ENCODE results near the gene CD74. TPM values are rescaled to one million over a fixed set of nuclear protein-coding genes. Genes with fewer than 3 reads are reported as not detected.
"Not testable (repeated sequence)": the region's sequence is repeated elsewhere in the genome, so short reads cannot be mapped to it uniquely, and the experiment has no call there.

CD74 gene
- 28.0 and 54.1 TPM in 2 replicates for polyA plus RNA-seq (2014; cell fraction: cytosol; rRNA removed)
- 6.8 and 10.0 TPM in 2 replicates for polyA plus RNA-seq (2014; cell fraction: nucleus; rRNA removed)

DNA sequence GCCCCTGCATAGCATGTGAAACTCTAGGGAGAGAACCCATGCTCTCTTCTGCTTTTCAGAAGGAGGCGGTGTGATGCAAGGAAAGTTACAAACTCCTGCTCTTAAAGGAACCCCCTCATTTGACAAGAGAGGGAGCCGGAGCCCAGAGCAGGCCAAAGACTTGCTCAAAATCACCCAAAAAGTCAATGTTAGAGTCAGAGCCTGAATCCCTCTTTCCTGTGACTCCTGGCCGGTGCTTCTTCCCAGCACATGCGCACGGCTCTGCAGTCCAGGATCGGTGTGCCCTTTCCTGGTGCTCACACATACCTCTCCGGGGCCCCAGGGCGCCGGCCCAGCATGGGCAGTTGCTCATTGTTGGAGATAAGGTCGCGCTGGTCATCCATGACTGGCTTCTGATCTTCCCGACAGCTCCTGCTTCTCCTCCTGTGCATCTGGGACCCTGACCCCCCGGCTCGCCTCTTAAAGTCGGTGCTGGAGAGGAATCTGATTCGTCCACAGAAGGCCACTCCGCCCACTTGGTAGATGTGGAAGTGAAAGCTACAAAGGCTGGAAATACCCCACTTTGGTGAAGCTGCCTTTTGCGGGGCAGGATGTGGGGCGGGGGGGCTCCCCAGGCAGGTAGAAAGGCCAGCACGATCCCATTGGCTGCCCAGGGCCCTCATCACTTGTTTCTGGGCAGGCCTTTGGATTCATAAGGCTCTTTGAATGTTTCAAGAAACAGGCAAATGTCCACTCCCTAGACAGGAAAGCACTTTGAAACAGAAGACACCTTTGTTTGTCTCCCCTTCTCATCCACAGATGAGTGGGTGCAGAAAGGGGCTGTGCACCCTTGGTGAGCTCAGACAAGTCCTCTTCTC lies at the start of gene CD74:
Gene CD74, minus strand, starts transcription at position 592 of the 857 bp plus-strand sequence. Its CDS starts 161 bp downstream, at position 431.
- peak; percentile 84 for DNase-seq (ENCODE audit: low spot score)

DNA sequence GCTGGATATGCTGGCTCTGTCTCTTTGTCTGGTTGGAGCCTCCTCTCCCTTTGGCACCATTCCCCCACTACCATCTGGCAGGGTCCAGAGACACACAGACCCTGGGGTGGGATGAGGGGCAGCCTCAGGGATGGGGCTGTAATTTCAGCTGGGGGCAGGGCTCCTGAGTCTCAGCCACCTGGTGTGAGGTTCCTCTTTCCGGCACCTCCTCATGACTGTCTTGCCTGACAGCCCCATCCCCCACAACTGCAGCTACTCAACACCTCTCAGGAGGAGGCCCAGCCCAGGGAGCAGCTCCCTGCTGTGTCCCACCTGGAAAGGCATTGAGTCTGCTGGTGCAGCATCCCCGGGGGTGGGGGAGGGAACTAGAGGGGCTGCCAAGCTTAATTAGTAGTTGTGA lies 48.5 kb upstream of the CD74 start:
- DNase-seq (ENCODE audit: low spot score): no peak

- DNase-seq (ENCODE audit: low spot score): no peak
These were observed 48.1 kb upstream of the CD74 start for GRCh38 chr5:150460781-150461180.

DNA sequence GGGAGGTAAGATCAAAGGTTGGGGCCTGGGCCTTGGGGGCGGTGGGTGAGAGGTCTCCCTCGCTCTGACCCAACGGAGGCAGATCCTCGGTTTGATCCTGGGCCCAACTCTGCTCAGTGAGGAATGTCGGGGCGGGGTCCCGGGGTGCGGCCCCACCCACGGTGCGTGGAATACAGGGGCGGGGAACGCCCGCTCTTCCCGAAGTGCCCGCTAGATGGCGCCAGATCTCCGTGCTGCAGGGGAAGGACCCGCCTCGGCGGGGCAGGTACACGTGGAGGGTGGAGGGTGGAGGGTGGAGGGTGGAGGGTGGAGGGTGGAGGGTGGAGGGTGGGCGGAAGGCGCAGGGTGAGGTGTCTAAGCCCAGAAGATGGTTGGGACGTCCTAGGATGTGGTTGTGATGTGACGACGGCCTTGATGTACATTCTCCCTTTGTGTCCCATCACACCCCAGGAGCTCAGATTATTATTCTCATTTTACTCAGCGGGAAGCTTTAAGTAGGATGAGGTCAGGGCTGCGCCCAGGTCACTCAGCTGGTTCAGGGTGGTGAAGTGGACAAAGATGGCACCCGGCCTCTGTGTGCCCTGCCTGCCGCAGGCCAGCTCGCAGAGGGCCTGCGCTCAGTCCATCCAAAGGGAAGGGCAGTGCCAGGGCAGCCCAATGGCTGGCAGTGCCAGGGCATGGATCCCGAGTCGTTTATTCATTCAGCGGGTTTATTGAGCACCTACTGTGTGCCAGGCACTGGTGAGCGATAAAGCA lies 46.3 kb upstream of the CD74 start:
- peak; percentile 70 for DNase-seq (ENCODE audit: low spot score)

GRCh38 chr5:150457562-150458240 lies 45.0 kb upstream of the CD74 start:
- DNase-seq (ENCODE audit: low spot score): no peak

DNA sequence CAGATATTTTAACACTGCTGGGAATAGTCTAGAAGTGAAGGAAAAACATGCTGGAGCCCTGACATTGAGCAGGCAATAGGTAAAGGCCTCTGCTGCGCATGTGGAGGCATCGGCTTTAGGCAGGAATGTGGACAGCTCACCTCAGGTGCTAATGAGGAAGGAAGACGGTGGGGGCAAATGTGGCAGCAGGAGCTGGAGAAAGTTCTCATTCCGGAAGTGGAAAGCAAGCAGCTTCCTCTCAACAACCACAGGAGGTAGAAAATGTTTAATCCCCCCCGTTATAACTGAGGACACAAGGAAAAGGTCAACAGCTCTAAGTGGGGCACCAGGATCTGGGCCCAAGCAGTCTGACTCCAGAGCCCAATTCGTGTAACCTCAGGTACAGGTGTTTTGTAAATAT lies 44.4 kb upstream of the CD74 start:
- no peak for DNase-seq (ENCODE audit: low spot score)

DNA sequence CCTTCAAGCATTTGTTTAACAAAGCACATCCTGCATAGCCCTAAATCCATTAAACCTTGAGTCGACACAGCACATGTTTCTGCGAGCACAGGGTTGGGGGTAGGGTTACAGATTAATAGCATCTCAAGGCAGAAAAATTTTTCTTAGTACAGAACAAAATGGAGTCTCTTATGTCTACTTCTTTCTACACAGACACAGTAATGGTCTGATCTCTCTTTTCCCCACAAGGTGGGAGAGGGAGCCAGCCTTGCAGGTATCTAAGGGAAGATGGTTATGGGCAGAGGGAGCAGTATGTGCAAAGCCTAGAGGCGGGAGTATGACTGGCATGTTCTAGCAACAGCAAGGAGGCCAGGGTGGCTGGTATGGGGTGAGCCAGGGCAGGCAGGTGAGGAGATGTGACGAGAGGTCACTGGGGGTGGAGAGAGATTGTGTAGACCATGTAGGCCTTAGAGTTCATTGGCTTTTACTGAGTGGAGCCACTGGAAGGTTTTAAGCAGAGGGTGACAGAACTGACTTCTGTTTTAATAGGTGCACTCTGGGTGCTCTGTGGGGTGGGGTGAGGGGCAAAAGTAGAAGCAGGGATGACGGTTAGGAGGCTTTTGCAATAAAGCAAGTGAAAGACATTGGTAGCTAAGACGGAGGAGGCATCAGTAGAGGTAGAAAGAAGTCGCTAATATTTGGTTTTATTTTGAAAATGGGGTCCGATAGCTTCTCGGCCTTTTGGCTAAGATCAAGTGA lies 42.0 kb upstream of the CD74 start:
- no peak for DNase-seq (ENCODE audit: low spot score)

DNA sequence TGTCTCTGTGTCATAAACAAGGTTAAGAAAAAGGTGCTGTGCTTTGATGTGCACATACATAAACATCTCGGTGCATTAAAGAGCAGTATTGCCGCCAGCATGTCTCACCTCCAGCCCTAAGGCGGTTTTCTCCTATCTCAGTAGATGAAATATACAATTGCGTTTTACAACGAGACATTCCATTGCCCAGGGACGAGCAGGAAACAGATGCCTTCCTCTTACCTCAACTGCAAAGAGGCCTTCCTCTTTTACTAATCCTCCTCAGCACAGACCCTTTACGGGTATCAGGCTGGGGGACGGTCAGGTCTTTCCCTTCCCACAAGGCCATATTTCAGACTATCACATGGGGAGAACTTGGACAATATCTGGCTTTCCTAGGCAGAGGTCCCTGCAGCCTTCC lies 41.3 kb upstream of the CD74 start:
- DNase-seq (ENCODE audit: low spot score): not testable (repeated sequence)

DNA sequence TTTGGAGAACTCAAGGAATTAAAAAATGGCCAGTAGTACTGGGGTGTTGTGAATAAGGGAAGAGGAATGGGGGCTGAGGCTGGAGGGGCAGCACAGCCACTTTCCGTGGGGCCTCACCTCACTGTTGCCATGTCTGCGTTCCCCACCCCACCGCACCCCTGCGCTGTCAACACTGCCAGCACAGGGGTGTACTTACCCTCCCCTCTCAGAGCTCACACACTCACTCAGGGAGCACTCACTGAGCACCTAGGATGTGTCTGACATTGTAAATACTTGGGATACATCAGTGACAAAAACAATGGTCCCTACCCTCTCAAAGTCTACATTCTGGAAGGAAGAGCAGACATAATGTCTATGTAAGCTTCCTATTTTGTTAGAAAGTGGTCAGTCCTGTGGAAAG lies 40.2 kb upstream of the CD74 start:
- no peak for DNase-seq (ENCODE audit: low spot score)

- DNase-seq (ENCODE audit: low spot score): no peak
These were observed 38.9 kb upstream of the CD74 start for GRCh38 chr5:150451594-150451993.

DNA sequence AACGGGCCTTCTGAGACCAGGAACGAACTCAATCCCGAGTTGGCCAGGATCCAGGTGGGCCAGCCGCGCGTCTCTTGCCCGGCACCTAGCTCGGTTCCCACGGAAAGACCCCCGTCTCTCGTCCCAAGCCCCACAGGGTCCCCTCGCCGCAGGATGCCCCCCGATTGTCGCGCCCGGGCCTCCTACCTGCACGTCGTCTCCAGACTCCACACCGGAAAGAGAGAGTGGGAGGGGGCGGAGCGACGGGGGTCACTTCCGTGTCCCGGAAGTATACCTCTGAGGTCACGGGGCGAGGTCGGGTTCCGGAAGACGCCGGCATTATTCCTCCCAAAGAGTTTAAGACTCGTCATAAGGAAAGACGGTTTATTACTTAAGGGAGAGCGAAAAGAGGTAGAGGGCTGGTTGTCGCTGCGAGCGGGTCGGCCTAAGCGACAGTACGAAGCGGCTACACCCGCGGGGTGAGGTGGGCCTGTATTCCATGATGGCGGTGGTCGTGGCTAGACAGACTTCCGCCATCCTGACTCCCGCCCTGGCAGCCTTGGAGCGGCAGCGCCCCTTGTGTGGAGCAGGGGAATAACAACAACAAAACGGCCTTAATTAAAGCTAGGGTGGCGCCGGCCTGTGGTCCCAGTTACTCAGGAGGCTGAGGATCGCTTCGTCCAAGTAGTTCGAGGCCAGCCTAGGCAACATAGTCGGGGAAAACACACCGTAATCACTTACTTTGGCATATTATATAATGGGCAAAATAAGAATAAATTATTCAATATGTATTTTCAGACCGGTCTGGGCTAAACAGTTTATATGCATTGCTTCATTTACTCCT lies 37.0 kb upstream of the CD74 start, which contains the start of gene RPS14:
Gene RPS14, minus strand, starts transcription at position 223 of the 823 bp plus-strand sequence. CDS start 2,006 bp downstream, outside the sequence.
- peak; percentile 96 for DNase-seq (ENCODE audit: low spot score)

- no peak for DNase-seq (ENCODE audit: low spot score)
These were observed 36.3 kb upstream of the CD74 start for GRCh38 chr5:150448952-150449516.

DNA sequence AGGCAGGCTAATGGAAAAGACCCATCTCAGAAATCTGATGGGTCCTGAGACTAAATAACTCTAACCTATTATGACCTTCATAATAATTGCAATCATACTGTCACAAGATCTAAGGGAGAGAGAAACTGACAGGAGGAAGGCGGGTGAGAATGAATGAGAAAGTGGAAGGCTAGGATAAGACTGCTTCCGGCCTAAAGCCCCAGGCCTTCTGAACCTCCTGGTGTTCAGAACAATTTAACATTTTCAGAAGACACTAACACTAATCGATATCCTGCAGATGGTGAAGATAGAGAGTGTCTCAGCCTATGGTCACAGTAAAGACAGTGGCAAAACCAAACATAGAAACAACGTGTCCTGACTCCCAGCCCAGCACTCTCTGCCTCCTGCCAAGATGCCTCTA lies 35.6 kb upstream of the CD74 start:
- no peak for DNase-seq (ENCODE audit: low spot score)

DNA sequence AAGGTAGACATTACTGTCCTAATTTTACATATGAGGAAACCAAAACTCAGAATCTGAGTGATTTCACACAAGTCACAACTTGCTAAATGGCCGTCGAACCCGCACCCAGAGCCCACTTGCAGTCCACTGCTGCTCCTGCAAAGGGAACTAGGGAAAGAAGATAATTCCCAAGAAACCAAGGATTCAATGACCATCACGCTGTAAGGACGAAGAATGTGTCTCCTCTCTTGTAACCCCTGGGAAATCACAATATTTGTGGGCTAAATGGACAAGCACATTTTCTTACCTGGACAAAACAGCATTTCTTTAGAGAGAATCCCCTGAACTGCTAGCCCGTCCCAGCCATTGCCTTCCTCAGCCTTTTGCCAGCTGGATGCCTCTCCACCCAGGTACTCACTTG lies 34.5 kb upstream of the CD74 start:
- no peak for DNase-seq (ENCODE audit: low spot score)

DNA sequence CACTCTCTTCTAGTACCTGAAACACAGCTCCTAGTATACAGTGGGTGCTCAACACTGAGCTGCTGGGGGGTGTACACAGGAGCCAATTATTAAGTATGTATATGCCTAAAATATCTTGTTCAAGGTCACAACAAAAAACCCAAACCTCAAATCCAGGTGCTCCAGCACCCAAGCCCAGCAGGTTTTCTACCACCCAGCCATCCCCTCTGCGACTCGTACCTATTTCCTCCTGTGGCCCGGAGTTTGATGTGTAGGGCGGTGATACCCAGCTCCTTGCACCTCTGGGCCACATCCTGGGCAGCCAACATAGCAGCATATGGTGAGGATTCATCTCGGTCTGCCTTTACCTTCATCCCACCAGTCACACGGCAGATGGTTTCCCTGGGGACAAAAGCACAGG lies 33.9 kb upstream of the CD74 start:
- DNase-seq (ENCODE audit: low spot score): no peak

- no peak for DNase-seq (ENCODE audit: low spot score)
These were observed 33.4 kb upstream of the CD74 start for GRCh38 chr5:150446088-150446487.

DNA sequence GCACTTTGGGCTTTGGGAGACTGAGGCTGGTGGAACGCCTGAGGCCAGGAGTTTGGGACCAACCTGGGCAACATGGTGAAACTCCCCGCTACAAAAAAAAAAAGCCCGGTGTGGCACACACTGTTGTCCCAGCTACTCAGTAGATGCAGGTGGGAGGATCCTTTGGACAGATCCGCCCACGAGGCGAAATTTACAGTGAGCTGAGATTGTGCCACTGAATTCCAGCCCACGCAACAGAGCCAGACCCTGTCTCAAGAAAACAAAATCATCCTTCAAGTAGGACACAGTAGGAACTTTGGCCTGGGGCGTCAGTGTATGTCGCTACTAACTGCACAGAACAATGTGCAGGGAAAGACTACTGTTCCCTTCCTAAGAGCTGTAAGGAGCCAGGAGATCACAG lies 32.1 kb upstream of the CD74 start:
- DNase-seq (ENCODE audit: low spot score): no peak

DNA sequence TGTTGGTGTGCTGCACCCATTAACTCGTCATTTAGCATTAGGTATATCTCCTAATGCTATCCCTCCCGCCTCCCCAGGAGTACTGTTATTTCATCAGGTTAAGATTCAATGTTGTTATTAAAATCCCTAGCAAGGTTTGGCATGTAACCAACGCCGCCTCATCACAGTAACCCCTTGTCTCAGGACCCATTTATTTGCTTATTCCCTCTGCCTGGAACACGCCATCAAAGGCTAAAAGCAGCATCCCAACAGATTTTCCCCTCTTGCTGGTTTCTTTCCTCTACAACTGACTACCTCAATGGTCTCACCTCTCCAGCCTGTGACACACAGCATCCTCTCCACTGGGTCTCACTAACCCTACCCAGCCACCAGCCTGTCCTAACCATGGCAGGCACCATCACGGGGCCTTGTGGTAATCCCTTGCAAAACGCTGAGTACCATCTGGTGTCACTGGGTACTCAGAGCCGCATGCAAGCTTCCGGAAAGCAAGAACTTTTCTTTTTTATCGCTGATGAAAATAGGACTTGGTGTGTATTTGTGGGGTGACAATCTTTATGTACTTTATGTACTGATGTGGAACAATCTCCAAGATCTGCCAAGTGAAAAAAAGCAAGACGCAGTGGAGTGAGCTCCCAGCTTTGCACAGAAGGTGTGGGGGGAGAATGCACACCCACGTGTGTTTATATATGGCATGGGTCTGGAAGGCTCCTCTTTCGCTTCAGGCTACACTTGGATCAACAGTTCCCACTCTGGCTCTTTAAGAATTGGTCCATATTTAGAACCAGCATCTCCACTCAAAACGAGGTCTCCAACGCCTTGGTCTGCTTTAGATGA lies 30.7 kb upstream of the CD74 start:
- no peak for DNase-seq (ENCODE audit: low spot score)

DNA sequence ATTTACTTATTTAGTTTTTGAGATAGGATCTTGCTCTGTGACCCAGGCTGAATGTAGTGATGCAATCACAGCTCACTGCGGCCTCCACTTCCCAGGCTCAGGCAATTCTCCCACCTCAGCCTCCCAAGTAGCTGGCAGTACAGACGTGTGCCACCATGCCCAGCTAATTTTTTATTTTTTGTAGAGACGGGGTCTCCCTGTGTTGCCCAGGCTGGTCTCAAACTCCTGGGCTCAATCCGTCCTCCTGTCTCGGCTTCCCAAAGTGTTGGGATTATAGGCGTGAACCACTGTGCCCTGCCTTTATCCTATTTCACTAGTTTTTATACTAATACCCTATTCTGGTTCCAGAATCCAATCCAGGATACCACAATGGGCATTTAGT lies 30.0 kb upstream of the CD74 start:
- no peak for DNase-seq (ENCODE audit: low spot score)
